HG03175 (cell line): Measurements from ENCODE around the gene HOXA5.
A peak's percentile ranks its signal among the peaks of the same experiment; 100 is the strongest.

ENCODE experiments used
- ATAC-seq: cut with Tn5 transposase; IDR thresholded peaks from one replicate; pipeline ENCODE4 v1.9.1; 2021; ENCODE audit warnings: mild to moderate bottlenecking, moderate library complexity; ENCODE audit not compliant: unreplicated experiment

Gene HOXA5

GRCh38 chr7:27160546-27161213 lies 17.2 kb upstream of the HOXA5 start:
- peak; percentile 50 for ATAC-seq

DNA sequence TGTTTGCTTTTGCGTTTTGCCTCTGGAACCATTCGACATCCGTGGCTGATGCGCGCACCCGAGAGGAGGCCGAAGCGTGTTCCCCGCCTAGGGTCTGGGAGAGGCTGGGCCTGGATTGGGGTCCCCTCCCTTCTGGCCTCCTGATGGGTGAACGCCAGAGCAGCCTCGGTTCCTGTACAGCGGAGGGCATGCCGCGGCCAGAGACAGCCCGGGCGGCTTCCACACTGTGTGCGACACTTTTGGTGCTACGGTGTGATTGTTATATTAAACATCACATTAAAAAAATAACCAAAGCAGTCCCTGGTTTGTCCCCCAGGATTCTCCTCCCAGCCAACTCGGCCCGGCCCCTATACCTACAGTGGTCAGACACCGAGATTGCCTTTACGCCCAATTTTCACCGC lies 16.7 kb upstream of the HOXA5 start:
- no peak for ATAC-seq

- ATAC-seq: no peak
These were observed 16.0 kb upstream of the HOXA5 start for GRCh38 chr7:27159266-27160144.

- no peak for ATAC-seq
These were observed 15.2 kb upstream of the HOXA5 start for GRCh38 chr7:27158436-27159265.

- no peak for ATAC-seq
These were observed 14.4 kb upstream of the HOXA5 start for GRCh38 chr7:27157702-27158431.

- no peak for ATAC-seq
These were observed 13.6 kb upstream of the HOXA5 start for GRCh38 chr7:27156916-27157701.

DNA sequence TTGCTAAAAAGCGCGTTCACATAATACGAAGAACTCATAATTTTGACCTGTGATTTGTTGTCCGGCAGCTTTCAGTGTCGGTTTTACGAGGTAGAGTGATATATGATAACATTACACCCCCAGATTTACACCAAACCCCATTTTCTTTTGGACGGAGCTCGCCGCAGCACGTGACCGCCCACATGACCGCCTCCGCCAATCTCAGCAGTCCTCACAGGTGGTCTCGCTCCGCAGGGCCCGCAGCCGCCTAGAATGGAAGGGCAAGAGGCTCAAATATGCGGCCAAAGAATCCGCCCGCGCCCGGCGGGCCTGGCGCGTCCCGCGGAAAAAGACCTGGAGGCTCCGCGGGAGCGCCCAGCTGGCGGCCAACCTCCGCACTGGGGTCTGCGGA lies 13.0 kb upstream of the HOXA5 start, which contains the start of gene HOXA7:
Gene HOXA7 (minus strand): TSS at position 168 of the 391 bp plus-strand sequence. CDS start 130 bp downstream, at position 38.
- ATAC-seq: no peak

GRCh38 chr7:27155816-27156507 lies 12.5 kb upstream of the HOXA5 start:
- no peak for ATAC-seq

DNA sequence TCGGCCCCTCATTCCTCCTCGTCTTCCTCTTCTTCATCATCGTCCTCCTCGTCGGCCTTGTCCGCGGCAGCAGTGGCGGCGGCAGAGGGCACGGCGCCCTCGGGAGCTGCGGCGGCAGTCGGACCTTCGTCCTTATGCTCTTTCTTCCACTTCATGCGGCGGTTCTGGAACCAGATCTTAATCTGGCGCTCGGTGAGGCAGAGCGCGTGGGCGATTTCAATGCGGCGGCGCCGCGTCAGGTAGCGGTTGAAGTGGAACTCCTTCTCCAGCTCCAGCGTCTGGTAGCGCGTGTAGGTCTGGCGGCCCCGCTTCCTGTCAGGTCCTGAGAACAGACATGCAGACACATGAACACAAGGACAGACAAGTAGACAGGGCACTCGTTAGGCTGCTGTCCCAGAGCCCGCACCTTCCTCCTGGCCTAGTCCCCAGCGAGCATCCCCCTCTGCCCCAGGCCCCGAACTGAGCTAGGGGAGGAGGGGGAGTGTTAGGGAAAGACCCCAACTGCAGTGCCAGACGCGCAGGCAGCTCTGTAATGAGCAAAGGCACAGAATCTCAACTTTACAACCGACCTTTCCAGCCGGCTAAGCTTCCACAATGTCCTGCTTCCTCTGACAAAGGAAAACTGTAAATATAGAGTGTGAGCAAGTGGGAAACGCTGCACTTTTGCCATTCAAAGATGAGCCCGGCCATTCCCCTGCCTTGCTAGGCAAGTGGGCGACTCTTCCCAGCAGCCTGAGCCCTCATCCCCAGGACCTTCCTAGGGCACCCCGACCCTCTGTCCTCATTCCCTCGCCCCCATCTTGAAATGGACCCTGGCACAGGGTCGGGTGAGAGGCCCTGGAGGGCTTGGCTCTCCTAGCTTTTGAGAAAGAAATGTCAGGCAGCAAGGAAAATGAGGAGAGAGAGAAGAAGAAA lies 11.7 kb upstream of the HOXA5 start:
- no peak for ATAC-seq

DNA sequence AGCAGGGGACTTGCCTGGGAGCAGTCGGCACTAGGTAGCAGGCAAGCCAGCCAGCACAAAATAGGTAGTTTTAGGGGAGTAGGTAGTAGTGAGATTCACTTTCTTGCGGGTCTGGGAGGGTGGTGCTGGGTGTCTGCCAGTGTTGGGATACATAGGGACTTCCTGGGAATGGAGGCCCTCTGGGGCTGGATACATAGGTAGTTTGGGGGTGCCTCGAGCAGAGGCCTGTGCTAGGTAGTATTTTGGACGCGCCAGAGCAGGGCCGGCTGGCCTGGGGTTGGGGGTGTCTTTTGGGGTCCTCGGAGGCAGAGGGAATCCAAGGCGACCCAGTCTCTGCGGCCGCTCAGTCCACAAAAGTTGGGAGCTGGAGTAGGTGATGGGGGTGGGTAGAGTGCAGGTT lies 10.9 kb upstream of the HOXA5 start:
- no peak for ATAC-seq

DNA sequence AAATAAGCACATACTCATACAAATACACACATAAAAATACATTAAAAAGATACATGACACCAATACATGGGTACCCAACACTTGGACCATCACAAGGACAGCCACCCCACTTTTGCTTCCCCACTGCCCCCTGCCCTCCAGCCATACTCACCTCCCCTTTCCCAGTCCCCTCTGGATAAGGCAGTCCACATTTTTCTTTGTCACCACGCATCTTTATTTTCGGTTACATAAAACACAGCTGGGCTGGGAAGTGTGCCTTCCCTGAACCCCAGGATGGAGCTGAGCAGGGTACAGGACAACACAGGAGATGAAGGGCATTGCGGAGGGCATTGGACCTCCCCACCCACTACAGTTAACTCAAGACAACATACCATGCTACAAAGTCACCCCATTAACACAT lies 10.0 kb upstream of the HOXA5 start:
- ATAC-seq: no peak

- no peak for ATAC-seq
These were observed 9.4 kb upstream of the HOXA5 start for GRCh38 chr7:27152816-27153442.

DNA sequence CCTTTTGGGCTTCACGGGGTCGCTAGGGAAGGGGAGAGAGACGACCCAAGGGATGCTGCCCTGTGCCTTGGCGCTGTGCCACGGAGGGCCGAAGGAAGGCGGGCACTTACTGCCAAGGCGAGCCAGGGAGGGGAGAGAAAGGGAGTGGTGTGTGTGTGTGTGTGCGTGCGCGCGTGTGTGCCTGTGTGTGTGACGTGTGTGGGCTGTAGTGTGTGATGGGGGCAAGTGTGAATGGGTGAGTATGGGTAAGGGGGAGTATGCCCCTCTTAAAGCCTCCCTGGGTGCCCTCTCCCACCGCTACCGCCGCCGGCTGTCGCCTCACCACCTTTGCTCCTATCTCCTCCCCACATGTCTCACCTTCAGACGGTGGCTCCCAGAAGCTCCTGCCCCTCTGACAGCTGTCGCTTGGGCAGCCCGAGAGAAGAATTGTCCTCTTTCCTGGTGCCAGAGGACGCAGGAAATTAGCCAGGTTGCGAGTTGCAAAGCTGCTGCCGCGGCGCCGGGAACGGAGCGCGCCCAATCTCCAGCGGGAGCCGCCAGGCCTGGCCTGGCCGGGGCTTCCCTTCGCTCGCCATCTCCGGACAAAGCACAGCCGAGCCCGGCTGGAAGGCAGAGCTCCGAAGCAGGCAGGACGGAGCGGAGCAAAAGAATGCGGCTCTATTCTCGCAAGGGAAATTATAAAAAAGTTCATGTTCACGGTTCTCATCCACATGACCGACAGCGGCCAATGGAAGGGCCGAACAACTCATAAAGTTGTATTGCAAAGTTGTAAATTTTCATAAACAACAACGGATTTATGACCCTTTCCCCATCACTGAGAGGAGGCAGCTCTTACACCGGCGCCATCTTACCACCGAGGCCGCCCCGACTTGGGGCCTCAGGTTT lies 8.7 kb upstream of the HOXA5 start, which contains the start of gene HOXA3:
Gene HOXA3 (minus strand): TSS at position 653 of the 885 bp plus-strand sequence. CDS start 41,943 bp downstream, outside the sequence.
- ATAC-seq: no peak

GRCh38 chr7:27151341-27151930 lies 8.0 kb upstream of the HOXA5 start:
- no peak for ATAC-seq

- peak; percentile 91 for ATAC-seq
These were observed 7.3 kb upstream of the HOXA5 start for GRCh38 chr7:27150568-27151340.
